Astrocyte (in vitro differentiated cells and primary cell): ENCODE data around the gene ATF6. TPM values are rescaled to one million over a fixed set of nuclear protein-coding genes. Genes with fewer than 3 reads are reported as not detected.

ENCODE experiments used
- DNase-seq: peaks from one replicate; pipeline ENCODE4 v3.0.0-alpha.2; 2010; ENCODE audit warnings: low read depth
- FAIRE-seq: peaks from 2 replicates; lab custom pipeline; 2011; peaks lifted over from hg19 to GRCh38; lab: Jason Lieb, UNC
- H2AFZ ChIP-seq: 2 replicates; pipeline ENCODE4 v1.6.0; 2012; ENCODE audit warnings: low read depth, low read length, inconsistent platforms
- H3K27ac ChIP-seq: 2 replicates; pipeline ENCODE4 v1.5.1; 2011; ENCODE audit warnings: low read depth, low read length, inconsistent platforms
- H3K27me3 ChIP-seq: 2 replicates; pipeline ENCODE4 v1.6.0; 2011; ENCODE audit warnings: low read length, inconsistent platforms; ENCODE audit not compliant: insufficient read depth
- H3K36me3 ChIP-seq: 2 replicates; pipeline ENCODE4 v1.5.1; 2011; ENCODE audit warnings: low read length, inconsistent platforms; ENCODE audit not compliant: insufficient read depth
- H3K4me1 ChIP-seq: 2 replicates; pipeline ENCODE4 v1.5.1; 2011; ENCODE audit warnings: low read length, inconsistent platforms; ENCODE audit not compliant: insufficient read depth
- H3K4me2 ChIP-seq: 2 replicates; pipeline ENCODE4 v1.6.0; 2012; ENCODE audit warnings: low read length, inconsistent platforms
- H3K4me3 ChIP-seq: 2 replicates; pipeline ENCODE4 v1.5.1; 2011; ENCODE audit warnings: low read depth, mild to moderate bottlenecking, low read length, inconsistent platforms; ENCODE audit not compliant: insufficient read depth
- H3K79me2 ChIP-seq: 2 replicates; pipeline ENCODE4 v1.6.0; 2012; ENCODE audit warnings: mild to moderate bottlenecking, low read length, inconsistent platforms; ENCODE audit not compliant: insufficient read depth
- H3K9ac ChIP-seq: 2 replicates; pipeline ENCODE4 v1.6.0; 2012; ENCODE audit warnings: mild to moderate bottlenecking, low read length, inconsistent platforms
- H3K9me3 ChIP-seq: 2 replicates; pipeline ENCODE4 v1.5.1; 2012; ENCODE audit warnings: low read depth, mild to moderate bottlenecking, low read length, inconsistent platforms; ENCODE audit not compliant: insufficient read depth
- H4K20me1 ChIP-seq: 2 replicates; pipeline ENCODE4 v1.6.0; 2012; ENCODE audit warnings: low read length, inconsistent platforms; ENCODE audit not compliant: insufficient read depth
- H3K27ac Mint-ChIP-seq: one replicate; pipeline ENCODE4 v1.8.0; 2021; ENCODE audit warnings: mild to moderate bottlenecking, mixed read lengths; ENCODE audit not compliant: unreplicated experiment
- H3K27me3 Mint-ChIP-seq: one replicate; pipeline ENCODE4 v1.8.0; 2021; ENCODE audit warnings: low read depth, mixed read lengths; ENCODE audit not compliant: unreplicated experiment
- H3K36me3 Mint-ChIP-seq: one replicate; pipeline ENCODE4 v1.8.0; 2021; ENCODE audit warnings: low read depth, mixed read lengths; ENCODE audit not compliant: unreplicated experiment
- H3K4me1 Mint-ChIP-seq: one replicate; pipeline ENCODE4 v1.8.0; 2021; ENCODE audit warnings: low read depth, mixed read lengths; ENCODE audit not compliant: unreplicated experiment
- H3K4me3 Mint-ChIP-seq: one replicate; pipeline ENCODE4 v1.8.0; 2021; ENCODE audit warnings: mild to moderate bottlenecking, moderate library complexity, mixed read lengths; ENCODE audit not compliant: unreplicated experiment
- H3K9me3 Mint-ChIP-seq: one replicate; pipeline ENCODE4 v1.8.0; 2021; ENCODE audit warnings: mild to moderate bottlenecking, mixed read lengths; ENCODE audit not compliant: unreplicated experiment
- EZH2 ChIP-seq: IDR thresholded peaks from 2 replicates; pipeline ENCODE4 v1.6.1; 2012; ENCODE audit warnings: mild to moderate bottlenecking, low read length, inconsistent platforms; ENCODE audit not compliant: insufficient read depth
- total RNA-seq: library from RNA; stranded (reverse); gene quantifications from 2 replicates; pipeline ENCODE4 v1.2.1, GENCODE V29; 2021
- TF ChIP-seq, protein P1 (sequence below): IDR thresholded peaks from 2 replicates; pipeline ENCODE4 v1.5.1; 2011; ENCODE audit warnings: low read depth, mild to moderate bottlenecking, inconsistent platforms, low read length, moderate library complexity; ENCODE audit not compliant: insufficient read depth

Gene ATF6
- total RNA-seq, 1 donor from 2014 or later = 25.4 TPM

DNA sequence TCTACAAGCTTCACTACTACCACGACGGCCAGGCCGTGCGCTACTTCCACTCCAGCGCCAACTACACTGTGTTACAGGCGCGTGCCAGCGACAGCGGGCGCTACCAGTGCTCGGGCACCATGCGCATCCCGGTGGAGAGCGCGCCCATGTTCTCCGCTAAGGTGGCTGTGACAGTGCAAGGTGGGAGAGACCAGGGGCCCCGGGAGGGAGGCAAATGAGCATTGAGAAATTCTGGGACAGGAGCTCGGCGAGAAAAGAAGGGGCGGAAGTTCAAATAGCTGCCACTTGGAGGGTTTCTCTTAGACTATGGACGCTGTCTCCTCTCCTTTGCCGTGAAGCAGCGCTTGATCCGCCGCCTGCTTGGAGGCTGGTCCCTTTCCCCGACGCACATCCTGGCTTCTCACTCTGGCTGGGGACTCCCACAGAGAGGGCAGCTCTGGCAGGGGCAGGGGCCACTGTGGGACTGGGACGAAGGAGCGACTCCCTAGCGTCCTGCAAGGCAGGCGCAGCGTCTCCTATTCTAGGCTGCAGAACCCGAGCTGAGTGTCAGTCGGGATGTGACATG, 40.1 kb upstream of the ATF6 start:
- Histone ChIP-seq H3K4me1 (peaks cover 36% of the 10 kb centered on the region), H2AFZ (peak overlapping the region; percentile 79), H3K27ac (peak overlapping the region; percentile 82), H3K27me3 (no peaks in the 10 kb centered on the region), H3K9ac (peak overlapping the region; percentile 93), H3K4me3 (peak overlapping the region; percentile 68), H4K20me1 (no peaks in the 10 kb centered on the region), H3K4me2 (peak overlapping the region; percentile 88), H3K79me2 (no peaks in the 10 kb centered on the region), H3K9me3 (no peaks in the 10 kb centered on the region), H3K36me3 (no peaks in the 10 kb centered on the region)
- TF ChIP-seq EZH2 = no peak
- TF ChIP-seq, protein P1, sequence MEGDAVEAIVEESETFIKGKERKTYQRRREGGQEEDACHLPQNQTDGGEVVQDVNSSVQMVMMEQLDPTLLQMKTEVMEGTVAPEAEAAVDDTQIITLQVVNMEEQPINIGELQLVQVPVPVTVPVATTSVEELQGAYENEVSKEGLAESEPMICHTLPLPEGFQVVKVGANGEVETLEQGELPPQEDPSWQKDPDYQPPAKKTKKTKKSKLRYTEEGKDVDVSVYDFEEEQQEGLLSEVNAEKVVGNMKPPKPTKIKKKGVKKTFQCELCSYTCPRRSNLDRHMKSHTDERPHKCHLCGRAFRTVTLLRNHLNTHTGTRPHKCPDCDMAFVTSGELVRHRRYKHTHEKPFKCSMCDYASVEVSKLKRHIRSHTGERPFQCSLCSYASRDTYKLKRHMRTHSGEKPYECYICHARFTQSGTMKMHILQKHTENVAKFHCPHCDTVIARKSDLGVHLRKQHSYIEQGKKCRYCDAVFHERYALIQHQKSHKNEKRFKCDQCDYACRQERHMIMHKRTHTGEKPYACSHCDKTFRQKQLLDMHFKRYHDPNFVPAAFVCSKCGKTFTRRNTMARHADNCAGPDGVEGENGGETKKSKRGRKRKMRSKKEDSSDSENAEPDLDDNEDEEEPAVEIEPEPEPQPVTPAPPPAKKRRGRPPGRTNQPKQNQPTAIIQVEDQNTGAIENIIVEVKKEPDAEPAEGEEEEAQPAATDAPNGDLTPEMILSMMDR = peak; percentile 26
- Mint-ChIP-seq H3K9me3 (no peaks in the 10 kb centered on the region), H3K4me3 (peak overlapping the region; percentile 89), H3K4me1 (peaks cover 32% of the 10 kb centered on the region), H3K27me3 (peaks cover 12% of the 10 kb centered on the region), H3K36me3 (no peaks in the 10 kb centered on the region), H3K27ac (peak overlapping the region; percentile 81)
- DNase-seq (peak; percentile 37), FAIRE-seq (no peak)

DNA sequence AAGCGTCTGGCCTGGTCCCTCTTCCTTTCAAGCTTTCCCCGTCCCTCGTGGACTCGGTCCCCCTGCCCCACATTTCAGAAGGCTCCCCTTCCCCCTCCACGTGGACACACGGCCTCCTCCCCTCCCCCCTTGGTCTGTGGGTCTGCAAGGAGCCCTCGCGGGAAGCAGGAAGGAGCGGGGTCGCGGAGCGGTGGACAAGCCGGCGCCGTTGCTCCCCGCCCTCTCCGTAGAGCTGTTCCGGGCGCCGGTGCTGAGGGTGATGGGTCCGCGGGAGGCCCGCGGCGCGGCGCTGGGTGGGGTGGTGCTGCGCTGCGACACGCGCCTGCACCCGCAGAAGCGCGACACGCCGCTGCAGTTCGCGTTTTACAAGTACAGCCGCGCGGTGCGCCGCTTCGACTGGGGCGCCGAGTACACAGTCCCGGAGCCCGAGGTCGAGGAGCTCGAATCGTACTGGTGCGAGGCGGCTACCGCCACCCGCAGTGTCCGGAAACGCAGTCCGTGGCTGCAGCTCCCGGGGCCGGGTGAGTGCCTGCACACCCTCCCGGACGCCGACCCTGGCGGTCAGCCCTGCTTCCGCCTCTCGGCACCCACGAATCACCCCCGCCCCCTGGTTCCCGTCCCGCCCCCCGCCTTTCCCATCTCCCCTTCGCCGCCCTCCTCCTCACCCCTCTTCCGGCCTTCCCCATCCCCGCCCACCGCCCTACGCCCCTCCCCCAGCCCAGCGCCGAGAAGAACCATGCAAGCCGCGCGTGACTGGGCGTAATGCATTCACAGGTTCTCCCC, 39.5 kb upstream of the ATF6 start:
- Histone ChIP-seq H3K4me2 (peak overlapping the region; percentile 88), H3K4me1 (peaks cover 29% of the 10 kb centered on the region), H3K9me3 (no peaks in the 10 kb centered on the region), H3K9ac (peak overlapping the region; percentile 93), H3K27me3 (no peaks in the 10 kb centered on the region), H3K4me3 (peak overlapping the region; percentile 72), H3K79me2 (no peaks in the 10 kb centered on the region), H3K27ac (peak overlapping the region; percentile 93), H2AFZ (peak overlapping the region; percentile 85), H4K20me1 (no peaks in the 10 kb centered on the region), H3K36me3 (no peaks in the 10 kb centered on the region)
- DNase-seq (peak; percentile 67), FAIRE-seq (no peak)
- no peaks in the 10 kb centered on the region for H3K9me3 Mint-ChIP-seq
- H3K36me3 Mint-ChIP-seq = no peaks in the 10 kb centered on the region
- TF ChIP-seq, protein P1 = no peak
- TF ChIP-seq EZH2 = no peak
- H3K4me1 Mint-ChIP-seq = peaks cover 25% of the 10 kb centered on the region
- peak overlapping the region; percentile 89 for H3K4me3 Mint-ChIP-seq
- peaks cover 16% of the 10 kb centered on the region for H3K27me3 Mint-ChIP-seq
- peak overlapping the region; percentile 91 for H3K27ac Mint-ChIP-seq
